GM18502 (cell line): ENCODE data around the gene C1QTNF12.

Source experiments
- ATAC-seq: cut with Tn5 transposase; IDR thresholded peaks from one replicate; pipeline ENCODE4 v1.9.1; 2021; ENCODE audit warnings: mild to moderate bottlenecking; ENCODE audit not compliant: unreplicated experiment, poor library complexity

Gene C1QTNF12, protein sequence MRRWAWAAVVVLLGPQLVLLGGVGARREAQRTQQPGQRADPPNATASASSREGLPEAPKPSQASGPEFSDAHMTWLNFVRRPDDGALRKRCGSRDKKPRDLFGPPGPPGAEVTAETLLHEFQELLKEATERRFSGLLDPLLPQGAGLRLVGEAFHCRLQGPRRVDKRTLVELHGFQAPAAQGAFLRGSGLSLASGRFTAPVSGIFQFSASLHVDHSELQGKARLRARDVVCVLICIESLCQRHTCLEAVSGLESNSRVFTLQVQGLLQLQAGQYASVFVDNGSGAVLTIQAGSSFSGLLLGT

GRCh38 chr1:1246577-1247340, at the start of gene C1QTNF12:
Gene C1QTNF12 (minus strand): TSS chr1:1246722. CDS start chr1:1246690, 32 bp downstream.
- no peak for ATAC-seq

DNA sequence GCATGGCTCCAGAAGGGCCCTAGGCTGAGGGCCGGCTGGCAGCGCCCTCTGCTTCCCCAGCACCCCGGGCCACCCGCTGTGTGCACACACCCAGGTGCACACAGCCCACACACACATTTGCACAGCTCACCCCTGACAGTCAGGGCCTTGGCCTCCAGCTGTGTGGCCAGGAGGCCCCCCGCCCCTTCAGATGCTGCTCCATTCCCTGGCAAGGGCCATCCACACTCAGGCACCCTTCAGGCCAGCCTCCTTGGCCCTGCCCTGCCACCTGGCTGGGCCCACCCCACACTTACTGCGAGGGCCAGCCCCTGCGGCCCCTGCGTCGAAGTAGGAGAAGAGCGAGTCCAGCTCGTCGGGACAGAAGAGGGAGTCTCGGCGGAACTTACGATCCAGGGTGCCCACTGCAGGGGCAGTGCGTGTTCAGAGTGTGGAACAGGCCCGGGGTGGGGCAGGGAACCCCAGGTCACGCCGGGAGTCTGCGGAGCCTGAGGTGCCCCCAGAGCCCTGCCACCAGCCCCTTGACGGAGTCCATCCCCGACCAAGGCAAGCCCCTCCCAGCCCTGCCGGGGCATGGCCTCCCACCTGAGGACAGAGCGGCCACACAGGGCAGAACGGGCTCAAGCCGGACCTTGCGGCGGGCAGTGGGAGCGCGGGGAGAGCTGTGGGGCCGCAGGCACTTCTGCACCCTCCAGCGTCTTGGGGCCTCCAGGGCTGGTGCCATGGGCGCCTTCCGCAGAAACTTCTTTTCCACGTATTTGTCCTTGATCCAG, 48.8 kb upstream of the C1QTNF12 start:
- no peak for ATAC-seq

DNA sequence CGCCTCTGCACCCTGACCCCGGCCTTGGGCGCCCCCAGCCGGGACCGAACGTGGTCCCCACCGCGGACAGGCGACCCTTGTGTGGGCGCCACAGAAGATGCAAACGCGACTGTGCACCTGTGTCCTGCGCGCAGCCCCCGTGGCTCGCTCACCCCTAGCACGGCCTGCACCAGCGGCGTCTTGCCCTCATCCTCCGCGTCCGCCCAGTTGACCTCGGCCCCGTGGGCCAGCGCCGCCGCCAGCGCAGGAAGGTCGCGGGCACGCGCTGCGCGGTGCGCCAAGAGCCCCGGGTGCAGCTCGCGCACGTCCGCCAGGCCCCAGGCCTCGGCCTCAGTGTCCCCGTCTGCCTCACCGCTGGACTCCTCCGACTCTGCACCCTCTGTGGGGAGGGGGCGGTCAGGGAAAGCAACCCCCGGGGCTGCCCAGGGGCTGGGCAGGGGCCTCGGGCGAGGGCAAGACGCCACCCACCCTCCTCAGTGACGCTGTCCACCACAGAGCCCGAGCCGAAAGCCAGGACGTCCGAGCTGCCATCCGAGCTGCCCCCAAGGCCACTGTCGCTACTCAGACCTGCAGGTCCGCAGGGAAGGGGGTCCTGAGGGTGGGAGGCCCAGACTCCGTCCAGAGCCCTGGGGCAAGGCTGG, 47.8 kb upstream of the C1QTNF12 start:
- no peak for ATAC-seq

- ATAC-seq: no peak
These were observed 47.0 kb upstream of the C1QTNF12 start for GRCh38 chr1:1293263-1294249.

GRCh38 chr1:1292851-1293250, 46.3 kb upstream of the C1QTNF12 start:
- no peak for ATAC-seq

- ATAC-seq: no peak
These were observed 45.9 kb upstream of the C1QTNF12 start for GRCh38 chr1:1292442-1292779.

- ATAC-seq: no peak
These were observed 45.3 kb upstream of the C1QTNF12 start for GRCh38 chr1:1291548-1292441.

GRCh38 chr1:1291023-1291528, 44.6 kb upstream of the C1QTNF12 start:
- no peak for ATAC-seq

DNA sequence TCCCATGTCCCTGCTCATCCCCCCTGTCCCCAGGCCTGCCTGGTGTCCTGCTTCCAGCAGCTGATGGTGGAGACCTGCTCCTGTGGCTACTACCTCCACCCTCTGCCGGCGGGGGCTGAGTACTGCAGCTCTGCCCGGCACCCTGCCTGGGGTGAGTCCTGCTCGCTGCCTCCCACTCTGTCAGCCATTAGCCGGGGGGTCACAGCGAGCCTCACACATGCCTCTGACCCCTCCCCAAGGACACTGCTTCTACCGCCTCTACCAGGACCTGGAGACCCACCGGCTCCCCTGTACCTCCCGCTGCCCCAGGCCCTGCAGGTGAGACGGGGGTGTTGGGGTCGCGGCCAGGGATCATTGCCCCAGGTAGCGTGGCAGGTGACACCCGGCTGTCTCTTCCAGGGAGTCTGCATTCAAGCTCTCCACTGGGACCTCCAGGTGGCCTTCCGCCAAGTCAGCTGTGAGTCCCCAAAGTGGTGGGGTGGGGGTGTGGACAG, 43.8 kb upstream of the C1QTNF12 start:
- no peak for ATAC-seq

GRCh38 chr1:1287288-1288110, 41.0 kb upstream of the C1QTNF12 start:
- no peak for ATAC-seq

GRCh38 chr1:1286313-1287261, 40.1 kb upstream of the C1QTNF12 start:
- no peak for ATAC-seq

DNA sequence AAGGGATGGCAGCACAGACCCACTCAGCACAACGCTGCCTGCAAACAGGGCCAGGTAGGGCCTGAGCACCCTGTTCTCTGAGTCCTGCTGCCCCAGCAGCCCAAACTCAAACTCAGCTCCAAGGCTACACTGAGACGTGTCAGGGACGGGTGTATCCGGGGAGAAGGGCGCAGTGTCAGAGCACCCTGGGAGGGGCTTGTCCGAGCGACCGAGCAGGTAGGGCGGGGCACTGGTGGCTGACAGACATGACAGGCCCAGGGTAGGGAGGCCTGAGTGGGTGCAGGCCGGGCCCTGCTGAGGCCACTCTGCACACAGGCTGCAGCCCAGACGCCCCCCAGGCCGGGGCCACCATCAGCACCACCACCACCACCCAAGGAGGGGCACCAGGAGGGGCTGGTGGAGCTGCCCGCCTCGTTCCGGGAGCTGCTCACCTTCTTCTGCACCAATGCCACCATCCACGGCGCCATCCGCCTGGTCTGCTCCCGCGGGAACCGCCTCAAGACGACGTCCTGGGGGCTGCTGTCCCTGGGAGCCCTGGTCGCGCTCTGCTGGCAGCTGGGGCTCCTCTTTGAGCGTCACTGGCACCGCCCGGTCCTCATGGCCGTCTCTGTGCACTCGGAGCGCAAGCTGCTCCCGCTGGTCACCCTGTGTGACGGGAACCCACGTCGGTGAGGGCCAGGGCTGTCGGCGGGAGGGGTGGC, 39.2 kb upstream of the C1QTNF12 start:
- ATAC-seq: no peak

DNA sequence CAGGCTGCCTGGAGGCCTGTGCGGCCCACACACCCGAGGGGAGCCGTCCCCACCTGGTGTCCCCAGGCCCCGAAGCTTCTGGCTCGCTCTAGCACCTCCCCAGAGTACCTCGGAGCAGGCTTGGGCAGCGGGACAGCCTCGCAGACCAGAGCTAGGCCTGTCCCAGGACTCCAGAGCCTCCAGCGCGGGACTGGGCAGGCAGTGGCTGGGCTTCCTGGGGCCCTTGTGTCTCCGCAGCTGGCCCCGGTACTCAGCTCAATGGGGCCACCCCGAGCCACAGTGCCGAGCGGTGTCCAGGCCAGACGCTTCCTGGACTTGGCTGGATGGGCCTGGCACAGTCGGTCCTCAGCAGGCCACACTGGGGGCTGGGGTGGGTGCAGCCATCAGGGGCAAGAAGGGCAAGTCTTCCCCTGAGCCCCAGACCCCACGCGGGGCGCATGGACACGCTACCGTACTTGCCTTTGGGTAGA, 38.6 kb upstream of the C1QTNF12 start:
- no peak for ATAC-seq

DNA sequence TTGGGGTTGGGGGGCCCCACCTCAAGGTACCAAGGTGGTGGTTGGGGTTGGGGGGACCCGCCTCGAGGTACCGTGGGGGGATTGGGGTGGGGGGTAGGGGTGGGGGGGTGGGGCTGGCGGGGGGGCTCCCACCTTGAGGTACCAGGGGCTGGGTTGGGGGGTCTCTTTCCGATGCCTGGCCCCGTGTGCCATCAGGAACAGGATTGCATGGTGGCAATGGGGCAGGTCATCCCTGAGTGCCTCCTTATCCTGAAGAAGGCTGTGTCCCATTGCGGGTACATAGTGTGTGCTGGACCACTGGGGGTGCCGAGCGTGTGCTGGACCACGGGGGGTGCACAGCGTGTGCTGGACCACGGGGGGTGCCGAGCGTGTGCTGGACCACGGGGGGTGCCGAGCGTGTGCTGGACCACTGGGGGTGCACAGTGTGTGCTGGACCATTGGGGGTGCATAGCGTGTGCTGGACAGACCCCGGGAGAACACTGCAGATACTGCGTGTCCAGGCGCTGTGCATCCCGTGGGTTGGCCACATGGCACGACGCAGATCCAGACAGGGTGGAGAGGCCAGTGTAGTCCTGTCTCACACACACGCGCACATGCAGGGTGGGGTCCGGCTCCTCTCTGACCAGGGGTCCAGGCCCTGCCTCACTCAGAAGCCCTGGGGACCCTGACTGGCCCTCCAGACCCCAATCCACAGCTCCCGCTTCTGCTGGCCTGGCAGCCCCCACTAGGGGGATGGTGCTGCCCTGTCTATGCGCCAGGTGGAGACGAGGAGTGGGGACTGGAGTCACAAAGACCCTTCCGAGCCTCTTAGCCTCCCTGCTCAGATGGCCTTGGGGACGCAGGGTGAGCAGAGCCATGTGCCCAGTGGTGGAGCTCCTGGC, 37.9 kb upstream of the C1QTNF12 start:
- ATAC-seq: no peak

DNA sequence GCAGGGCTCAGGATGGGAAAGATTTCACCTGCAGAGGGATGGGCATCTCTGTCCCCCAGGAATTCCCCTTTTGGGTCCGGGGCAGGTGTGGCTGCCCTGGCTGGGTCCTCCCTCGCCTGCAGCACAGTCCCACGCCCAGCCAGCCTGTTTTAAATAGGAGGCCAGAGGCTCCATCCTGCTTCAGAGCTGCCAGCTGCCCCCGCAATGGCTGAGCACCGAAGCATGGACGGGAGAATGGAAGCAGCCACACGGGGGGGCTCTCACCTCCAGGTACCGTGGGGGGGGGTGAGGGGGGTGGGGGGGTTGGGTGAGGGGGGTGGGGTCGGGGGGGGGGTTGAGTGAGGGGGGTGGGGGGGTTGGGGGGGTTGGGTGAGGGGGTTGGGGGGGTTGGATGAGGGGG, 37.3 kb upstream of the C1QTNF12 start:
- no peak for ATAC-seq
